Neural progenitor cell (in vitro differentiated cells): ENCODE measurements around the gene SMOC2. TPM values are rescaled to one million over a fixed set of nuclear protein-coding genes. Genes with fewer than 3 reads are reported as not detected.

Source experiments
- DNase-seq: peaks from one replicate; pipeline ENCODE4 v3.0.0-alpha.2; 2016; ENCODE audit warnings: low spot score
- H2AFZ ChIP-seq: fragments of 200-600 bp; sonication (generic); replicated peaks from 2 replicates; pipeline ENCODE4 v1.6.1; 2016; ENCODE audit warnings: antibody characterized with exemption
- H3F3A ChIP-seq: fragments of 200-600 bp; sonication (generic); 2 replicates; pipeline ENCODE4 v1.6.1; 2016; ENCODE audit warnings: antibody characterized with exemption, low read depth
- H3K27ac ChIP-seq: fragments of 200-600 bp; sonication (generic); 2 replicates; pipeline ENCODE4 v1.5.1; 2016; ENCODE audit warnings: mild to moderate bottlenecking
- H3K27me3 ChIP-seq: fragments of 200-600 bp; sonication (generic); 2 replicates; pipeline ENCODE4 v1.6.1; 2016; ENCODE audit warnings: mild to moderate bottlenecking, moderate library complexity
- H3K36me3 ChIP-seq: fragments of 200-600 bp; sonication (generic); 2 replicates; pipeline ENCODE4 v1.5.1; 2016
- H3K4me1 ChIP-seq: fragments of 200-600 bp; sonication (generic); 2 replicates; pipeline ENCODE4 v1.6.1; 2016; ENCODE audit warnings: mixed run types
- H3K4me2 ChIP-seq: fragments of 200-600 bp; sonication (generic); 2 replicates; pipeline ENCODE4 v1.6.1; 2016
- H3K4me3 ChIP-seq: fragments of 200-600 bp; sonication (generic); 2 replicates; pipeline ENCODE4 v1.5.1; 2016
- H3K79me2 ChIP-seq: fragments of 200-600 bp; sonication (generic); 2 replicates; pipeline ENCODE4 v1.6.1; 2016; ENCODE audit warnings: low read depth
- H3K9ac ChIP-seq: fragments of 200-600 bp; sonication (generic); 2 replicates; pipeline ENCODE4 v1.6.1; 2016
- H3K9me3 ChIP-seq: fragments of 200-600 bp; sonication (generic); 2 replicates; pipeline ENCODE4 v1.5.1; 2016; ENCODE audit warnings: low read depth
- H4K20me1 ChIP-seq: fragments of 200-600 bp; sonication (generic); 2 replicates; pipeline ENCODE4 v1.6.1; 2016; ENCODE audit warnings: low read depth
- H3K27ac Mint-ChIP-seq: 3 replicates; pipeline ENCODE4 v1.8.0; 2021; ENCODE audit warnings: mixed read lengths
- H3K27me3 Mint-ChIP-seq: 2 replicates; pipeline ENCODE4 v1.8.0; 2022; ENCODE audit warnings: low read depth, mild to moderate bottlenecking, inconsistent platforms, moderate library complexity, mixed read lengths; ENCODE audit not compliant: insufficient read depth
- H3K36me3 Mint-ChIP-seq: 3 replicates; pipeline ENCODE4 v1.8.0; 2021; ENCODE audit warnings: mixed read lengths
- H3K4me1 Mint-ChIP-seq: 3 replicates; pipeline ENCODE4 v1.8.0; 2021; ENCODE audit warnings: mixed read lengths
- H3K4me3 Mint-ChIP-seq: 3 replicates; pipeline ENCODE4 v1.8.0; 2021; ENCODE audit warnings: mild to moderate bottlenecking, moderate library complexity, mixed read lengths
- H3K9me3 Mint-ChIP-seq: 3 replicates; pipeline ENCODE4 v1.8.0; 2020; ENCODE audit warnings: mixed read lengths
- EZH2 ChIP-seq: fragments of 200-600 bp; sonication (generic); IDR thresholded peaks from 2 replicates; pipeline ENCODE4 v1.6.1; 2017; ENCODE audit warnings: antibody characterized with exemption, mild to moderate bottlenecking, moderate library complexity
- EZH2phosphoT487 ChIP-seq: fragments of 200-600 bp; sonication (generic); IDR thresholded peaks from 2 replicates; pipeline ENCODE4 v1.6.1; 2017; ENCODE audit warnings: antibody characterized with exemption
- total RNA-seq: library from RNA; depleted of rRNA; stranded (reverse); fragments of >200 nt; gene quantifications from 2 replicates; pipeline ENCODE4 v1.2.3, GENCODE V29; 2015; ENCODE audit warnings: low replicate concordance
- TF ChIP-seq, protein P1 (sequence below): fragments of 200-600 bp; sonication (generic); IDR thresholded peaks from 2 replicates; pipeline ENCODE4 v1.5.1; 2017; ENCODE audit warnings: antibody characterized with exemption, mild to moderate bottlenecking

The SMOC2 gene
- total RNA-seq, 1 donor from 2014 or later, result 0.75 TPM

DNA sequence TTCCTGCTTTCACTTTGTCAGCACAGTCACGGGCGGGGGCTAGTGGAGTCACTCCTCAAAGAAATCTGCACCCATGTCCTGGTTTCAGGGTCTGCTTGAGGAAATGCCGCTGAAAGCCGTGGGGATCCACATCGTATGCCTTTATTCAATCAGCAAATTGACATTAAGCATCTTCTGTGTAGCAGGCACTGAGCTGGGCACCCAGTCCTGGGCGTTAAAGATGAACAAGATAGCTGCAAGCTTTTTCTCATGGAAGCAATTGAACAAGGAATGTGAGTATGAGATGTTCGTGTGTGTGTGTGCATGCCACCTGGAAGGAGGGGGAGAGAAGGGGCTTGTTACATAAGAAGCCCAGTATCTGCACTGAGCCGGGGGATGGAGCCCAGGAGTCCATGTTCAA, 243.9 kb downstream of the SMOC2 start:
- TF ChIP-seq, protein P1, sequence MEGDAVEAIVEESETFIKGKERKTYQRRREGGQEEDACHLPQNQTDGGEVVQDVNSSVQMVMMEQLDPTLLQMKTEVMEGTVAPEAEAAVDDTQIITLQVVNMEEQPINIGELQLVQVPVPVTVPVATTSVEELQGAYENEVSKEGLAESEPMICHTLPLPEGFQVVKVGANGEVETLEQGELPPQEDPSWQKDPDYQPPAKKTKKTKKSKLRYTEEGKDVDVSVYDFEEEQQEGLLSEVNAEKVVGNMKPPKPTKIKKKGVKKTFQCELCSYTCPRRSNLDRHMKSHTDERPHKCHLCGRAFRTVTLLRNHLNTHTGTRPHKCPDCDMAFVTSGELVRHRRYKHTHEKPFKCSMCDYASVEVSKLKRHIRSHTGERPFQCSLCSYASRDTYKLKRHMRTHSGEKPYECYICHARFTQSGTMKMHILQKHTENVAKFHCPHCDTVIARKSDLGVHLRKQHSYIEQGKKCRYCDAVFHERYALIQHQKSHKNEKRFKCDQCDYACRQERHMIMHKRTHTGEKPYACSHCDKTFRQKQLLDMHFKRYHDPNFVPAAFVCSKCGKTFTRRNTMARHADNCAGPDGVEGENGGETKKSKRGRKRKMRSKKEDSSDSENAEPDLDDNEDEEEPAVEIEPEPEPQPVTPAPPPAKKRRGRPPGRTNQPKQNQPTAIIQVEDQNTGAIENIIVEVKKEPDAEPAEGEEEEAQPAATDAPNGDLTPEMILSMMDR, result no peak
- Mint-ChIP-seq H3K27me3 (no peaks in the 10 kb centered on the region), H3K4me3 (no peak overlapping the region), H3K27ac (no peak overlapping the region), H3K36me3 (no peaks in the 10 kb centered on the region), H3K9me3 (no peaks in the 10 kb centered on the region), H3K4me1 (peaks cover 33% of the 10 kb centered on the region)
- peaks cover 16% of the 10 kb centered on the region for H3F3A ChIP-seq
- no peaks in the 10 kb centered on the region for H3K79me2 ChIP-seq
- no peak overlapping the region for H2AFZ ChIP-seq
- no peak overlapping the region for H3K27ac ChIP-seq
- no peak overlapping the region for H3K4me2 ChIP-seq
- no peaks in the 10 kb centered on the region for H4K20me1 ChIP-seq
- peaks cover 52% of the 10 kb centered on the region for H3K4me1 ChIP-seq
- H3K9ac ChIP-seq, result no peak overlapping the region
- H3K27me3 ChIP-seq, result no peaks in the 10 kb centered on the region
- DNase-seq, result no peak
- no peaks in the 10 kb centered on the region for H3K36me3 ChIP-seq
- no peaks in the 10 kb centered on the region for H3K9me3 ChIP-seq
- no peak overlapping the region for H3K4me3 ChIP-seq

DNA sequence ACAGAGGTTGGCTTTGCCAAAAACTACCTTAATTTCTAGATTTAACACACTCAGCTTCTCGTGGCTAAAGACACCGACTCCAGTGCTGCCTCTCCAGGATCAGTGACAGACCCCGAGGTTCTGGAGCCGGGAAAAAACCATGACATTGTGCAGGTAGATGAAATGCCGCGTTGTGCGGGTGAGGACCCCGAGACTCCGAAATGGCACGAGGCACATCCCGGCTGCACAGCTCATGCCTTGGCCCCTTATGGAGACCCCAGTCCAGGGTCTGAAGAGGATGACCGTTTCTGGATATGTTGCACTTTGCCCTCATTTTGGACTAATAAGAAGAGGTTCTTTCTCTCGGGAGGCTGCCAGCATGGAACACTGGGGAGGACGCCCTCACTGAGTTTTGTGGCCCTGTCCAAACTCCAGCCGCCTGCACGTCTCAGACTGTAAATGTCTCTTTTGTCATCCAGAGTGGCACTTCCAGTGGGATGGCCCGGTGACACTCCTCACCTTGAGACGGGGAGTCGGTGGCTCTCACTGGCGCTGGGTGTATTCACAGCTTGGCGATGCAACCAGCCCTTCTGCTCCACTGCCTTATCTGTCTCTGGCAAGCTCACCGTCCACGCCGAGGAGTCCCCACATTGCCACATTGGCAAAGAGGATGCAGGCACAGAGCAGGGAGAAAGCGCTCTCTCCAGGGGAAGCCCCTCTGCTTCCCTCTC, 245.2 kb downstream of the SMOC2 start:
- Mint-ChIP-seq H3K27ac (no peak overlapping the region), H3K36me3 (no peaks in the 10 kb centered on the region), H3K4me1 (peaks cover 33% of the 10 kb centered on the region), H3K9me3 (no peaks in the 10 kb centered on the region), H3K4me3 (no peak overlapping the region), H3K27me3 (no peaks in the 10 kb centered on the region)
- peaks cover 52% of the 10 kb centered on the region for H3K4me1 ChIP-seq
- H2AFZ ChIP-seq, result peak overlapping the region; percentile 83
- no peak for DNase-seq
- H3K79me2 ChIP-seq, result no peaks in the 10 kb centered on the region
- H3K36me3 ChIP-seq, result no peaks in the 10 kb centered on the region
- no peak overlapping the region for H3K9ac ChIP-seq
- H3F3A ChIP-seq, result peaks cover 16% of the 10 kb centered on the region
- H3K9me3 ChIP-seq, result no peaks in the 10 kb centered on the region
- TF ChIP-seq, protein P1, result no peak
- TF ChIP-seq EZH2phosphoT487, result no peak
- TF ChIP-seq EZH2, result no peak
- H3K4me3 ChIP-seq, result no peak overlapping the region
- H3K27me3 ChIP-seq, result no peaks in the 10 kb centered on the region
- H3K4me2 ChIP-seq, result peak overlapping the region; percentile 36
- no peaks in the 10 kb centered on the region for H4K20me1 ChIP-seq
- no peak overlapping the region for H3K27ac ChIP-seq

DNA sequence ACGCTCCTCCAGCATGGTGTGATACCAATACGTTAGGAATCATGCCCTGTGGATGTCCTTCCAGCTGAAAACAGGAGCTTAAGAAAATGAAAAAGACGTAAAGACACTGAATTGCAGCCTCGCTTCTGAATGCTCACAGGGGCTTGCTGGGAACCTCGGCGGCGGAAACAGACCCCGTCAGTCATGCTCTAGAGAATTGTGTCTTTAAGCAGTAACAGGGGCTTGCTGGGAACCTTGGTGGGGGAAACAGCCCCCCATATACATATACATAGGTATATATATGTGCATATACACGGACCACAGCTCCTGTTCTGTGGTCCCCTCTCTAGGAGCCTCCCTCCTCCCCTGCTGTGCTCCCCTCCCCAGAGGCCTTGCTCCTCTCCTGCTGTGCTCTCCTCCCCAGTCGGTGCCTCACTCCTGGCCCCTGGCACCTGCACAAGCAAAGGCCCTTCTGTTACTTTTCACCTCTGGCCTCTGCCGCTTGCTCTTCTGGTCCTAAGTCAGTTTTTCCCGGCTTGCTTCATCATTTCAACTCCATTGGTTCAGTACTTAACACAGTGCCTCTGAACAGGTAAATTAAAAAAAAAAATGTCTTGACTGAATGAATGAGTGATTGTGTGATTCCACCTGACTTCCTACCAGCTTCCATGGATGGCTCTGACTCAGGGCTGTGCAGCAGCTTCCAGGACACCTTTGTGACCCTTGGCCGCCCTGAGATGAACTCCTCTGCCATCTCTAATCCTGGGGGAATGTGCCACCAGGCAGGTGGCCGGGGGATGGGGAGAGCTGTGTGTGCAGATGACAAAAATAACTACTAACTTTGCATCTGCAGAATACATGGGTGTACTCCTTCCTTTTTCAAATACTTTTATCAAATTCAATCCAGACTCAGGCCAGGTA, 246.1 kb downstream of the SMOC2 start:
- no peak overlapping the region for H3K9ac ChIP-seq
- TF ChIP-seq, protein P1, result no peak
- TF ChIP-seq EZH2 (no peak), EZH2phosphoT487 (no peak)
- no peak overlapping the region for H3K27ac ChIP-seq
- H3K4me2 ChIP-seq, result peak overlapping the region; percentile 36
- H4K20me1 ChIP-seq, result no peaks in the 10 kb centered on the region
- Mint-ChIP-seq H3K4me1 (peaks cover 36% of the 10 kb centered on the region), H3K4me3 (no peak overlapping the region), H3K27me3 (no peaks in the 10 kb centered on the region), H3K36me3 (no peaks in the 10 kb centered on the region), H3K27ac (peak overlapping the region; percentile 16), H3K9me3 (no peaks in the 10 kb centered on the region)
- H3K27me3 ChIP-seq, result no peaks in the 10 kb centered on the region
- H3K4me3 ChIP-seq, result no peak overlapping the region
- H2AFZ ChIP-seq, result peak overlapping the region; percentile 83
- no peaks in the 10 kb centered on the region for H3K79me2 ChIP-seq
- H3K4me1 ChIP-seq, result peaks cover 46% of the 10 kb centered on the region
- DNase-seq, result peak; percentile 31
- H3F3A ChIP-seq, result peaks cover 16% of the 10 kb centered on the region
- no peaks in the 10 kb centered on the region for H3K9me3 ChIP-seq
- no peaks in the 10 kb centered on the region for H3K36me3 ChIP-seq
